HG03432 (cell line): Measurements from ENCODE around the gene CELF4.

Experiments used
- ATAC-seq: cut with Tn5 transposase; IDR thresholded peaks from one replicate; pipeline ENCODE4 v1.9.1; 2021; ENCODE audit warnings: mild to moderate bottlenecking, moderate library complexity; ENCODE audit not compliant: unreplicated experiment

The CELF4 gene

GRCh38 chr18:37330173-37330572 lies 235.4 kb downstream of the CELF4 start:
- no peak for ATAC-seq

GRCh38 chr18:37328946-37329719 lies 236.5 kb downstream of the CELF4 start:
- ATAC-seq: no peak

GRCh38 chr18:37327063-37327577 lies 238.5 kb downstream of the CELF4 start:
- no peak for ATAC-seq

GRCh38 chr18:37322492-37323035 lies 243.0 kb downstream of the CELF4 start:
- ATAC-seq: peak; percentile 86

- peak; percentile 17 for ATAC-seq
Observed at GRCh38 chr18:37321582-37322491, 243.8 kb downstream of the CELF4 start.

- ATAC-seq: no peak
Observed at GRCh38 chr18:37320317-37320716, 245.3 kb downstream of the CELF4 start.

GRCh38 chr18:37318360-37319355 lies 246.9 kb downstream of the CELF4 start:
- ATAC-seq: no peak

GRCh38 chr18:37317486-37317885 lies 248.1 kb downstream of the CELF4 start:
- no peak for ATAC-seq

GRCh38 chr18:37316468-37316867 lies 249.1 kb downstream of the CELF4 start:
- ATAC-seq: no peak

GRCh38 chr18:37315935-37316334 lies 249.7 kb downstream of the CELF4 start:
- ATAC-seq: no peak

GRCh38 chr18:37314534-37314933 lies 251.1 kb downstream of the CELF4 start:
- no peak for ATAC-seq

- ATAC-seq: no peak
Observed at GRCh38 chr18:37313624-37314023, 252.0 kb downstream of the CELF4 start.

GRCh38 chr18:37309861-37310260 lies 255.7 kb downstream of the CELF4 start:
- ATAC-seq: no peak

GRCh38 chr18:37309059-37309458 lies 256.5 kb downstream of the CELF4 start:
- no peak for ATAC-seq

- ATAC-seq: no peak
Observed at GRCh38 chr18:37307181-37307580, 258.4 kb downstream of the CELF4 start.

- ATAC-seq: no peak
Observed at GRCh38 chr18:37306432-37306831, 259.2 kb downstream of the CELF4 start.

GRCh38 chr18:37305066-37305465 lies 260.5 kb downstream of the CELF4 start:
- no peak for ATAC-seq

- ATAC-seq: no peak
Observed at GRCh38 chr18:37304012-37304680, 261.5 kb downstream of the CELF4 start.

GRCh38 chr18:37303009-37303408 lies 262.6 kb downstream of the CELF4 start:
- no peak for ATAC-seq

- ATAC-seq: no peak
Observed at GRCh38 chr18:37302519-37302918, 263.1 kb downstream of the CELF4 start.
